Left lung (tissue), 10 donors: ENCODE data around the gene FEM1C. TPM values are rescaled to one million over a fixed set of nuclear protein-coding genes. Genes with fewer than 3 reads are reported as not detected.

Experiments used
- ATAC-seq: fragments of 200-7000 bp; cut with Tn5 transposase; one replicate; pipeline ENCODE4 v1.9.1; 2020; ENCODE audit warnings: moderate library complexity
- DNase-seq, 4 donors: peaks; one replicate each; pipeline ENCODE4 v3.0.0-alpha.2; 2013 to 2020
- H3K27ac ChIP-seq, 2 donors: fragments of 200-600 bp; sonication (generic) in 1 of 2; one replicate each; pipeline versions ENCODE4 v1.5.0 to v1.8.0; 2020 to 2021
- H3K27me3 ChIP-seq, 2 donors: fragments of 200-600 bp; sonication (generic) in 1 of 2; one replicate each; pipeline versions ENCODE4 v1.5.0 to v1.8.0; 2020 to 2021
- H3K36me3 ChIP-seq, 2 donors: fragments of 200-600 bp; sonication (generic) in 1 of 2; one replicate each; pipeline versions ENCODE4 v1.5.0 to v1.8.0; 2020 to 2021
- H3K4me1 ChIP-seq, 2 donors: fragments of 200-600 bp; one replicate each; pipeline ENCODE4 v1.8.0; 2021
- H3K4me3 ChIP-seq, 2 donors: fragments of 200-600 bp; sonication (generic) in 1 of 2; one replicate each; pipeline versions ENCODE4 v1.5.0 to v1.8.0; 2020 to 2021; ENCODE audit warnings: mild to moderate bottlenecking in 1 of 2
- H3K9me3 ChIP-seq, 2 donors: fragments of 200-600 bp; sonication (generic) in 1 of 2; one replicate each; pipeline versions ENCODE4 v1.5.0 to v1.8.0; 2020 to 2021
- intact Hi-C, 2 donors: fragments of 100-400 bp; cut with DNase I; formaldehyde crosslinking; loops; one replicate each; pipeline versions ENCODE4 v1.11.2 to v1.14.2; 2022
- polyA plus RNA-seq, 6 donors: library from polyadenylated mRNA; unstranded; fragments of 120-200 nt; gene quantifications; one replicate each; pipeline ENCODE4 v1.2.1, GENCODE V29; 2013; ENCODE audit not compliant: insufficient read length in 6 of 6
- total RNA-seq, 2 donors: library from RNA; stranded (reverse); fragmentation: NEBNext Ultra II Directional; extraction: Animal tissue kit (Norgen Biotek cat#: 25700); gene quantifications; one replicate each; pipeline ENCODE4 v1.2.1, GENCODE V29; 2021
- TF ChIP-seq, protein P1 (sequence below), 2 donors: fragments of 200-600 bp; sonication (generic) in 1 of 2; IDR thresholded peaks; one replicate each; pipeline versions ENCODE4 v1.5.0 to v1.8.0; 2021; ENCODE audit warnings: antibody characterized with exemption in 2 of 2
- donor health status: DM: no; HTN: yes; CAD: no.
- donor health status: DM: no; HTN: no; CAD: no.

The FEM1C gene
- total and polyA plus RNA-seq, 8 donors, result 21.1 to 28.7 (median 23.3) TPM

DNA sequence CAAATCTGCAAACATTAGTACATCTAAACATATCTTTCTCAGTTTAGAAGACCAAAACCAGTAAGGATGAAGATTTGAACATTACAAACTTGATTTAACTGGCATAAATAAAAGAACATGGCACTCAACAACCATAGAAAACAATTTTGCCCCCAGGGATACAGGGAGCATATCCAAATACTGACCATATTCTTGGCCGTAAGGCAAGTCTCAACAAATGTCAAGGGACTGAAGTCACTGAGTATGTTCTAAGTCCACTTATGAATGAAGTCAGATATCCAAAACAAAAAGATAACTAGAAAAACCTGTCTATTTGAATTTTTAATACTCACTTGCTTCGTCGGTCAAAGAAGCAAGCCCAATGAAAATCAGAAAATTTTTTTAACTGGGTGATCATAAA lies 14.1 kb downstream of the FEM1C start:
- no peak overlapping the region for H3K27ac ChIP-seq
- no peaks in the 10 kb centered on the region for H3K9me3 ChIP-seq
- DNase-seq (no peak), ATAC-seq (no peak)
- no peak overlapping the region for H3K4me3 ChIP-seq
- no peaks in the 10 kb centered on the region for H3K27me3 ChIP-seq
- TF ChIP-seq, protein P1, sequence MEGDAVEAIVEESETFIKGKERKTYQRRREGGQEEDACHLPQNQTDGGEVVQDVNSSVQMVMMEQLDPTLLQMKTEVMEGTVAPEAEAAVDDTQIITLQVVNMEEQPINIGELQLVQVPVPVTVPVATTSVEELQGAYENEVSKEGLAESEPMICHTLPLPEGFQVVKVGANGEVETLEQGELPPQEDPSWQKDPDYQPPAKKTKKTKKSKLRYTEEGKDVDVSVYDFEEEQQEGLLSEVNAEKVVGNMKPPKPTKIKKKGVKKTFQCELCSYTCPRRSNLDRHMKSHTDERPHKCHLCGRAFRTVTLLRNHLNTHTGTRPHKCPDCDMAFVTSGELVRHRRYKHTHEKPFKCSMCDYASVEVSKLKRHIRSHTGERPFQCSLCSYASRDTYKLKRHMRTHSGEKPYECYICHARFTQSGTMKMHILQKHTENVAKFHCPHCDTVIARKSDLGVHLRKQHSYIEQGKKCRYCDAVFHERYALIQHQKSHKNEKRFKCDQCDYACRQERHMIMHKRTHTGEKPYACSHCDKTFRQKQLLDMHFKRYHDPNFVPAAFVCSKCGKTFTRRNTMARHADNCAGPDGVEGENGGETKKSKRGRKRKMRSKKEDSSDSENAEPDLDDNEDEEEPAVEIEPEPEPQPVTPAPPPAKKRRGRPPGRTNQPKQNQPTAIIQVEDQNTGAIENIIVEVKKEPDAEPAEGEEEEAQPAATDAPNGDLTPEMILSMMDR (IDR thresholded peaks at IDR 0.05), result no peak
- H3K36me3 ChIP-seq, result peaks cover 0 to 17% of the 10 kb centered on the region in 2 donors
- peaks cover 26 to 69% of the 10 kb centered on the region in 2 donors for H3K4me1 ChIP-seq
- intact Hi-C loops, result no loop called here

DNA sequence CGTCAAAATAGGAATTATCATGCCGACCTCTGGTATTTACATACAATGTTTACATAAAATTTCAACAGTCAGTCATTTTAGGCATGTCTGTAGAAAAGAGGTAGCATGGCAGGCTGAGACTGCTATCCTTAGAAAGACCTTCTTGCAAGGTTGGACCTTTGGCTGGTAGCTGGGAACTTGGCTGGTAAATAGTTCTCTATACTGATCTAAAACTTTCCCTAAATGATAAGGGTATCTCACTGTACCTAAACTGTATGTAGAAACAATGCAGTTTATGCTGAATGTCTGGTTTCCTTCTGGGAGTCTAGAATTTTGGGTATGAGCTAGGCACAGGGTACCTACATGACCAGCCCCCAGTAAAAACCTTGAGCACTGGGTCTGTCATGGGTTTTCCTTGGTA lies 18.0 kb downstream of the FEM1C start:
- Histone ChIP-seq H3K4me3 (no peak overlapping the region), H3K9me3 (no peaks in the 10 kb centered on the region), H3K4me1 (peaks cover 15 to 45% of the 10 kb centered on the region in 2 donors), H3K27me3 (no peaks in the 10 kb centered on the region), H3K27ac (no peak overlapping the region), H3K36me3 (peaks cover 0 to 29% of the 10 kb centered on the region in 2 donors)
- no peak for ATAC-seq
- TF ChIP-seq, protein P1 (IDR thresholded peaks at IDR 0.05), result no peak
- DNase-seq, result no peak
- intact Hi-C loops, result no loop called here

DNA sequence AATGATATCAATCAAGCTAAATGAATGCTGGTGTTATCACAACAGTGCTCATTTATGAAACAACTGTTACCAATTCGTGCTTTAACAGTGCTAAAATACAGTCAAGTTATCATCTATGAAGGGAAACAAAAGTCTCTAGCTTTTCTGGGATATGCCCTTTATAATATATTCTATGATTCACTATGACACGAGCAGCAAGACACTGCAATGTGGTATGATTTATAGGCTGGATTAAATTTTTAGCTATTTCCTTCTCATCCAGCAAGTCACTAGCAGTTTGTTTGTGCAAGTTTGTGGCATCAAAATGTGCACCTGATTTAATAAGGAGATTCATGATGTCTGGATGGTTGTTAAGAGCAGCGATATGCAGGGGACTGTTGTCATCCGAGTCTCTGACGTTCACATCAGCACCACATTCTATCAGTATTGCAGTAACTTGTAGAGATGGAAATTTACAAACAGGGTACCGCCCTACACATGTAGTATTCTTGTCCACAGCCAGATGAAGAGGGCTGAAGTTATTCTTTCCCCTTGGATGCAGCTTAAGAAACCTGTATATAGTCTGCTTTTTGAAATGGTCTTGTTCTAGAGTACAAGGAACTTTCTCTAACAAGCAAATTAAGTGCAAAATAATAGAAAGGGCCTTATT lies 20.3 kb downstream of the FEM1C start:
- H3K4me1 ChIP-seq, result peaks cover 12 to 28% of the 10 kb centered on the region in 2 donors
- H3K9me3 ChIP-seq, result no peaks in the 10 kb centered on the region
- DNase-seq (no peak), ATAC-seq (no peak)
- intact Hi-C loops, result no loop called here
- TF ChIP-seq, protein P1 (IDR thresholded peaks at IDR 0.05), result no peak
- H3K4me3 ChIP-seq, result no peak overlapping the region
- H3K27ac ChIP-seq, result no peak overlapping the region
- no peaks in the 10 kb centered on the region for H3K27me3 ChIP-seq
- peaks cover 0 to 29% of the 10 kb centered on the region in 2 donors for H3K36me3 ChIP-seq

DNA sequence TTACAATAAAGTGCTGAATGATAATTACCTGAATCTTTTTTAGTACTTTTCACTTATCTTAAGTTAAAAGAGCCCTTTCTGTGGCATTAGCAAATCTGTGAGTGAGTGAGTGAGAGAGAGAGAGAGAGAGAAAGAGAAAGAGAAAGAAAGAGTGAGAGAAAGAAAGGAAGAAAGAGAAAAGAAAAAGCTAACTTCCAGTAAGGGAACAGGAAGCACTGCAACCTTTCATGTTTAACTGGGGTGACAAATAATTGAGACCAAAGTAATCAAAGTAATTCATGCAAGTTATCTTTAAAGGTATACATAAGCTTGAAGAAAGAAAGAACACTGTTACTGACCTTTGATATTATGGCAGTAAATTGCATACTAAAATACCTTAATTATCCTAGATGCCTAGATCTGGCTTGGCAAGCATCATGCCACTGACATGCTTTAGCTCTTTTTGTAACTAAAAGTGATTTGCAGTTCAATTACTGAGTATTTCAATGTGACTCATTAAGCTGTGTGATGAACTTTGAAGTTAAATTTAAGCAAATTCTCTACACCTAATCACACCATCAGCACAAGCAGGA lies 21.7 kb downstream of the FEM1C start:
- TF ChIP-seq, protein P1 (IDR thresholded peaks at IDR 0.05), result no peak
- Histone ChIP-seq H3K4me1 (peaks cover 0 to 14% of the 10 kb centered on the region in 2 donors), H3K27me3 (no peaks in the 10 kb centered on the region), H3K36me3 (peaks cover 0 to 29% of the 10 kb centered on the region in 2 donors), H3K4me3 (no peak overlapping the region), H3K9me3 (no peaks in the 10 kb centered on the region), H3K27ac (peak overlapping the region in 1 of 2 donors; percentile 3)
- intact Hi-C loops, result no loop called here
- DNase-seq (no peak), ATAC-seq (no peak)

DNA sequence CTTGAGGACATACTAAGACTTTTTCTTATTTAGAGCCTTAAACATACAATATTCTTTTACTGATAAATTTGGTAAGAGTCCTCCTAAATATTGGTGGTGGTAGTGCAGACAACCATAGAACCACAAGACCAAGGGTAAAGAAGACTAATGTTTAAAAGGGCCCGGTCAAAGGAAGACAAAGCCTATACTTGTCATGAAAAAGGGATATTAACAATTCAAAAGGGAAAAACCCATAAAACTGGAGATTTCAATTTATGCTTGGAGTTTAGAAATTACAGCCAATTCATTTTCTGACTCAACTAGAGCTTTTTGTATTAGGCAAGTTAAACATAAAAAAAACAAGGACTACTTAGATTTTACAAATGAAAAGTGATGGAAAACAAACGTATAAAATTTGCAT lies 24.4 kb downstream of the FEM1C start:
- Histone ChIP-seq H3K4me1 (peaks cover 0 to 10% of the 10 kb centered on the region in 2 donors), H3K27ac (no peak overlapping the region), H3K4me3 (no peak overlapping the region), H3K9me3 (no peaks in the 10 kb centered on the region), H3K27me3 (no peaks in the 10 kb centered on the region), H3K36me3 (peaks cover 0 to 21% of the 10 kb centered on the region in 2 donors)
- TF ChIP-seq, protein P1 (IDR thresholded peaks at IDR 0.05), result no peak
- ATAC-seq (no peak), DNase-seq (no peak)
- intact Hi-C loops, result no loop called here
